ENCODE measurements around the gene USP25. TPM values are rescaled to one million over a fixed set of nuclear protein-coding genes. Genes with fewer than 3 reads are reported as not detected.

USP25 gene
- total and polyA plus RNA-seq, 9 of the 15 experiments (the other 6 are each of a cell fraction or from before 2014, with no cell fraction given), result 7.8 to 44.9 (median 31.4) TPM

- peak in 1 of 4 experiments; percentile 5 for DNase-seq (ENCODE audit: extremely low read depth in 1 of 4, low spot score in 3 of 4)
Observed at GRCh38 chr21:15794277-15794912, 64.6 kb downstream of the USP25 start.

More at GRCh38 chr21:15794277-15794912, 64.6 kb downstream of the USP25 start:
- Histone ChIP-seq H3K79me2 (ENCODE audit: control insufficient read depth, insufficient read depth, low read length) (peaks cover 28% of the 10 kb centered on the region; the same call in 1 of the 3 replicates), H3K4me3 (no peak overlapping the region), H3K27ac (ENCODE audit: extremely low read depth, low read depth, low read length) (no peak overlapping the region), H3K4me1 (replicated peaks in 1 of 2; ENCODE audit: control insufficient read depth in 2 of 2, insufficient read depth in 2 of 2, low read length in 2 of 2) (0 out of 5 replicates have a peak, but pooled peaks cover 0 to 3% of the 10 kb centered on the region in 2 experiments), H3K9me3 (replicated peaks; ENCODE audit: control insufficient read depth, insufficient read depth, low read depth, low read length) (no peaks in the 10 kb centered on the region), H3K9ac (ENCODE audit: insufficient read depth in 1 of 2, low read depth in 2 of 2, low read length in 2 of 2) (no peak overlapping the region), H3K4me2 (ENCODE audit: insufficient read depth, low read length) (no peak overlapping the region), H3K9me1 (ENCODE audit: control insufficient read depth, insufficient read depth, low read length) (no peaks in the 10 kb centered on the region), H2AFZ (ENCODE audit: low read depth, low read length) (no peak overlapping the region), H3K27me3 (ENCODE audit: control insufficient read depth in 2 of 2, insufficient read depth in 2 of 2, low read length in 2 of 2) (no peaks in the 10 kb centered on the region), H3K36me3 (ENCODE audit: control insufficient read depth, insufficient read depth, low read length) (peaks cover 8% of the 10 kb centered on the region; the same call in 2 of the 3 replicates), H4K20me1 (replicated peaks; ENCODE audit: control insufficient read depth, insufficient read depth, low read length) (no peaks in the 10 kb centered on the region)
- no peak for TF ChIP-seq NFATC3 (IDR thresholded peaks at IDR 0.05)
- TF ChIP-seq TRIM24 (IDR thresholded peaks at IDR 0.05), result no peak
- TF ChIP-seq MAFK (IDR thresholded peaks at IDR 0.05; ENCODE audit: low read length), result no peak
- TF ChIP-seq TEAD1 (CRISPR knock-in tag; IDR thresholded peaks at IDR 0.05), result no peak
- TF ChIP-seq KDM4B (IDR thresholded peaks at IDR 0.05; ENCODE audit: borderline replicate concordance in 2 of 2, low read depth in 1 of 2), result no peak
- TF ChIP-seq YY1 (IDR thresholded peaks at IDR 0.05; ENCODE audit: borderline replicate concordance in 1 of 3, control insufficient read depth in 1 of 3, extremely low read depth in 1 of 3, insufficient read depth in 3 of 3, insufficient read length in 1 of 3, insufficient replicate concordance in 2 of 3, low read depth in 1 of 3, low read length in 2 of 3), result no peak
- no peak for TF ChIP-seq ZNF77 (CRISPR knock-in tag; IDR thresholded peaks at IDR 0.05)
- TF ChIP-seq TGIF2 (CRISPR knock-in tag; IDR thresholded peaks at IDR 0.05), result no peak
- no peak for TF ChIP-seq SRSF1 (IDR thresholded peaks at IDR 0.05; ENCODE audit: low read depth, low read length)
- TF ChIP-seq SFPQ (IDR thresholded peaks at IDR 0.05; ENCODE audit: low read depth, low read length), result no peak
- TF ChIP-seq, protein P1, sequence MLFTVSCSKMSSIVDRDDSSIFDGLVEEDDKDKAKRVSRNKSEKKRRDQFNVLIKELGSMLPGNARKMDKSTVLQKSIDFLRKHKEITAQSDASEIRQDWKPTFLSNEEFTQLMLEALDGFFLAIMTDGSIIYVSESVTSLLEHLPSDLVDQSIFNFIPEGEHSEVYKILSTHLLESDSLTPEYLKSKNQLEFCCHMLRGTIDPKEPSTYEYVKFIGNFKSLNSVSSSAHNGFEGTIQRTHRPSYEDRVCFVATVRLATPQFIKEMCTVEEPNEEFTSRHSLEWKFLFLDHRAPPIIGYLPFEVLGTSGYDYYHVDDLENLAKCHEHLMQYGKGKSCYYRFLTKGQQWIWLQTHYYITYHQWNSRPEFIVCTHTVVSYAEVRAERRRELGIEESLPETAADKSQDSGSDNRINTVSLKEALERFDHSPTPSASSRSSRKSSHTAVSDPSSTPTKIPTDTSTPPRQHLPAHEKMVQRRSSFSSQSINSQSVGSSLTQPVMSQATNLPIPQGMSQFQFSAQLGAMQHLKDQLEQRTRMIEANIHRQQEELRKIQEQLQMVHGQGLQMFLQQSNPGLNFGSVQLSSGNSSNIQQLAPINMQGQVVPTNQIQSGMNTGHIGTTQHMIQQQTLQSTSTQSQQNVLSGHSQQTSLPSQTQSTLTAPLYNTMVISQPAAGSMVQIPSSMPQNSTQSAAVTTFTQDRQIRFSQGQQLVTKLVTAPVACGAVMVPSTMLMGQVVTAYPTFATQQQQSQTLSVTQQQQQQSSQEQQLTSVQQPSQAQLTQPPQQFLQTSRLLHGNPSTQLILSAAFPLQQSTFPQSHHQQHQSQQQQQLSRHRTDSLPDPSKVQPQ (CRISPR knock-in tag; IDR thresholded peaks at IDR 0.05; ENCODE audit: borderline replicate concordance), result no peak
- no peak for TF ChIP-seq MBD2 (IDR thresholded peaks at IDR 0.05; ENCODE audit: borderline replicate concordance, low read depth)
- TF ChIP-seq TARDBP (IDR thresholded peaks at IDR 0.05), result no peak
- no peak for TF ChIP-seq MTA2 (IDR thresholded peaks at IDR 0.05; ENCODE audit: low read depth)
- TF ChIP-seq ZNF212 (CRISPR knock-in tag; IDR thresholded peaks at IDR 0.05), result no peak
- no TSS peak for BruUV-seq (replicated peaks)
- in situ Hi-C loops (cut with MboI), result no loop called here
- FAIRE-seq (no peak), ATAC-seq (peak; percentile 62)
- WGBS (ENCODE audit: insufficient coverage, low coverage, missing lambda C conversion rate), result 77% methylated on average over 2 of the region's 2 CpGs
- intact Hi-C loops (cut with micrococcal nuclease), result no loop called here
- POLR2A ChIA-PET, result interaction anchor here (0.8 to 0.9 kb wide), 2 partner anchors 9 to 23 kb away, joined by 3 read pairs; no protein-coding TSS in a partner anchor
- CTCF ChIA-PET (ENCODE audit: low intra/inter-chr PET ratio), result no interaction called here
